ENCODE data around the gene IPO13. TPM values are rescaled to one million over a fixed set of nuclear protein-coding genes. Genes with fewer than 3 reads are reported as not detected.
A peak's percentile ranks its signal among the peaks of the same experiment; 100 is the strongest.

The IPO13 gene
- polyA plus RNA-seq, 3 donors: 10.1 to 20.4 (median 10.6) TPM

DNA sequence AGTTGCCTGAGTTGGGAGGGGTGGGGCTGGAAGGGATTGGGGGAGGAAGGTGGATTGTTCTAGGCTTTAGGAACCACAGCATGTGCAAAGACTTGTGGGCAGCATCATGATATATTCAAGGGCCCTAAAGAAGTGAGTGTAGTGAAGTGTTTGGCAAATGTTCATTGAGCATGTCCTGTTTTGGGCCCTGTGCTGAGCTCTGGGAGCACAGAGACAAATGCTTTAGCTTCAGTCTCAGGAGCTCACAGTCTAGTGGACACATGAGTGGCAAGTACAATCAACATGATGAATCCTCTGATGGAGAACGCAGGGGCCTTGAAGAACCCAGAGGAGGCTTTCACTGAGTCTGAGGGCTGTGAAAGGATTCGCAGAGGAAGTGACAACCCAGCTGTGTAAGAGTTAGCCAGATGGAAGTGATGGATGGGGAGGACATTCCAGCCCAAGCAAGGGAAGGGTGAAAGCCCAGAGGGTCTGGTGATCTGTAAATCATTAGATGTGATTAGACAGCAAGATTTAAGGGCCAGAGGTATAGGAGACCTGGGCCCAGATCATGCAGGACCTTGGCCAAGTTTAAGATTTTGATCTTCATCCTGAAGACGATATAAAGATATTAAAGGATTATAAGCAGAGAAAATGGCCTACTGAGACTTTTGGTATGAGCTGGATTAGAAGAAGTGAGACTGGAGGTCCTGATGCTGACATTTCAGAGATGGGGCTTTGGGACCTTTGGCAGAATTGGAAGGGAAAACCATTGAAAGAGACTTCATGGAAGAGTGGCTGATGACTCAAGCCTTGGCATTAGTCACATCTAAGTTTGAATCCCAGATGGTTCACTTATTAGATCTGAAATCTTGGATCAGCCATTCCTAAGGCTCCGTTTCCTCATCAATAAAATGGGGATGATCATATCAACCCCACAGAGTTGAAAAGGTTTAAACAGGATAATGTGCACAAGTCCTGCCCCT lies 4.6 kb downstream of the IPO13 start:
- Histone ChIP-seq H3K27me3 (ENCODE audit: control insufficient read depth in 2 of 2, insufficient read depth in 2 of 2, low read length in 2 of 2) (no peaks in the 10 kb centered on the region), H3K27ac (ENCODE audit: low read depth in 1 of 2, low read length in 2 of 2) (no peak overlapping the region), H3K9me3 (replicated peaks in 1 of 2; ENCODE audit: control insufficient read depth in 1 of 2, insufficient read depth in 1 of 2, low read length in 2 of 2) (no peaks in the 10 kb centered on the region), H3K4me2 (replicated peaks; ENCODE audit: extremely low read depth, low read length, poor library complexity, severe bottlenecking) (no peak overlapping the region), H3K4me3 (replicated peaks in 1 of 3; ENCODE audit: low read depth in 2 of 3, low read length in 3 of 3) (no peak overlapping the region), H2AFZ (ENCODE audit: insufficient read depth, low read depth, low read length, poor library complexity, severe bottlenecking) (no peak overlapping the region), H3K9ac (ENCODE audit: insufficient read depth, low read length, poor library complexity, severe bottlenecking) (no peak overlapping the region), H3K4me1 (ENCODE audit: control insufficient read depth in 1 of 2, insufficient read depth in 2 of 2, low read length in 2 of 2) (peaks cover 12 to 16% of the 10 kb centered on the region in 2 donors), H3K36me3 (replicated peaks in 1 of 2; ENCODE audit: control insufficient read depth in 1 of 2, insufficient read depth in 2 of 2, low read length in 2 of 2) (peaks cover 14 to 39% of the 10 kb centered on the region in 2 donors), H4K20me1 (ENCODE audit: insufficient read depth, low read length) (peaks cover 4% of the 10 kb centered on the region), H3K79me2 (ENCODE audit: insufficient read depth, low read length) (peaks cover 23% of the 10 kb centered on the region)
- intact Hi-C loops (cut with micrococcal nuclease): no loop called here
- no peak overlapping the region for H3K4me3 Mint-ChIP-seq
- no peak for TF ChIP-seq CTCF (IDR thresholded peaks at IDR 0.05)
- H3K27me3 Mint-ChIP-seq (ENCODE audit: low read depth in 3 of 3): no peaks in the 10 kb centered on the region
- peaks cover 26% of the 10 kb centered on the region for H3K4me1 Mint-ChIP-seq
- peak overlapping the region in 2 of 7 donors; percentile 11 to 59 for H3K27ac Mint-ChIP-seq
- peaks cover 14 to 33% of the 10 kb centered on the region in 2 donors for H3K36me3 Mint-ChIP-seq
- no peaks in the 10 kb centered on the region for H3K9me3 Mint-ChIP-seq
- DNase-seq: no peak
- 96% methylated on average over 3 of the region's 4 CpGs for WGBS (ENCODE audit: insufficient coverage)

GRCh38 chr1:43952731-43953346 lies 6.1 kb downstream of the IPO13 start:
- Histone ChIP-seq H3K27me3 (ENCODE audit: control insufficient read depth in 2 of 2, insufficient read depth in 2 of 2, low read length in 2 of 2) (no peaks in the 10 kb centered on the region), H3K4me1 (ENCODE audit: control insufficient read depth in 1 of 2, insufficient read depth in 2 of 2, low read length in 2 of 2) (peaks cover 4 to 5% of the 10 kb centered on the region in 2 donors), H3K4me3 (replicated peaks in 1 of 3; ENCODE audit: low read depth in 2 of 3, low read length in 3 of 3) (no peak overlapping the region), H3K79me2 (ENCODE audit: insufficient read depth, low read length) (peaks cover 13% of the 10 kb centered on the region), H4K20me1 (ENCODE audit: insufficient read depth, low read length) (peaks cover 4% of the 10 kb centered on the region), H3K4me2 (replicated peaks; ENCODE audit: extremely low read depth, low read length, poor library complexity, severe bottlenecking) (no peak overlapping the region), H3K9ac (ENCODE audit: insufficient read depth, low read length, poor library complexity, severe bottlenecking) (no peak overlapping the region), H3K9me3 (replicated peaks in 1 of 2; ENCODE audit: control insufficient read depth in 1 of 2, insufficient read depth in 1 of 2, low read length in 2 of 2) (no peaks in the 10 kb centered on the region), H3K36me3 (replicated peaks in 1 of 2; ENCODE audit: control insufficient read depth in 1 of 2, insufficient read depth in 2 of 2, low read length in 2 of 2) (peaks cover 28 to 54% of the 10 kb centered on the region in 2 donors), H3K27ac (ENCODE audit: low read depth in 1 of 2, low read length in 2 of 2) (no peak overlapping the region), H2AFZ (ENCODE audit: insufficient read depth, low read depth, low read length, poor library complexity, severe bottlenecking) (no peak overlapping the region)
- H3K27me3 Mint-ChIP-seq (ENCODE audit: low read depth in 3 of 3): no peaks in the 10 kb centered on the region
- peaks cover 28 to 46% of the 10 kb centered on the region in 2 donors for H3K36me3 Mint-ChIP-seq
- no peak overlapping the region for H3K4me3 Mint-ChIP-seq
- no peak for TF ChIP-seq CTCF (IDR thresholded peaks at IDR 0.05)
- no peak for DNase-seq
- intact Hi-C loops (cut with micrococcal nuclease): no loop called here
- no peaks in the 10 kb centered on the region for H3K9me3 Mint-ChIP-seq
- peaks cover 17% of the 10 kb centered on the region for H3K4me1 Mint-ChIP-seq
- 97% methylated on average over 4 of the region's 8 CpGs for WGBS (ENCODE audit: insufficient coverage)
- no peak overlapping the region for H3K27ac Mint-ChIP-seq

Data from CD14-positive monocyte (primary cell).